K562 (cell line): ENCODE results near the gene PPFIA1. TPM values are rescaled to one million over a fixed set of nuclear protein-coding genes. Genes with fewer than 3 reads are reported as not detected.

Source experiments
- ATAC-seq: fragments of 200-7000 bp; cut with Tn5 transposase; 3 replicates; pipeline ENCODE4 v1.9.1; 2020; ENCODE audit warnings: moderate library complexity
- BruUV-seq: library from RNA; stranded (reverse); fragments of 400-500 nt; replicated peaks from 2 replicates; lab custom pipeline; 2021; lab: Mats Ljungman, UMichigan
- CTCF ChIA-PET: fragments of 300-600 bp; formaldehyde crosslinking; extraction: SDS; loops from one replicate; lab custom pipeline; 2021; ENCODE audit warnings: low intra/inter-chr PET ratio; lab: Yijun Ruan, JAX
- POLR2A ChIA-PET: fragments of 300-600, 350-650 bp; sonication (Branson Sonifier 250); formaldehyde crosslinking; extraction: SDS; loops from one replicate; lab custom pipeline; 2021; ENCODE audit warnings: antibody characterized with exemption, inconsistent platforms; lab: Yijun Ruan, JAX
- DNase-seq, 4 experiments: peaks; one replicate each; pipeline versions ENCODE4 v3.0.0 to v3.0.0-alpha.2; 2011 to 2018; ENCODE audit warnings: low spot score in 3 of 4, mixed read lengths in 3 of 4; ENCODE audit errors: extremely low read depth in 1 of 4
- FAIRE-seq: peaks from 2 replicates; lab custom pipeline; 2011; peaks lifted over from hg19 to GRCh38; lab: Jason Lieb, UNC
- H2AFZ ChIP-seq: 2 replicates; pipeline ENCODE4 v1.6.0; 2011; ENCODE audit warnings: low read depth, low read length, control low read depth, inconsistent platforms
- H3K27ac ChIP-seq: fragments of 200-600 bp; 3 replicates; pipeline ENCODE4 v1.8.0; 2011; ENCODE audit warnings: low read depth, mild to moderate bottlenecking, control low read depth, inconsistent platforms, low read length, moderate library complexity, mixed read lengths; ENCODE audit errors: extremely low read depth
- H3K27me3 ChIP-seq, 2 experiments: fragments of 300-600 bp in 1 of 2; 2 replicates in 1 of 2; 3 replicates in 1 of 2; pipeline versions ENCODE4 v1.6.0 to v1.8.0; 2011; ENCODE audit warnings: inconsistent platforms in 2 of 2, low read length in 2 of 2, mild to moderate bottlenecking in 1 of 2, mixed read lengths in 1 of 2, moderate library complexity in 1 of 2; ENCODE audit not compliant: control insufficient read depth in 2 of 2, insufficient read depth in 2 of 2
- H3K36me3 ChIP-seq: fragments of 300-600 bp; 3 replicates; pipeline ENCODE4 v1.8.0; 2011; ENCODE audit warnings: mild to moderate bottlenecking, low read length, inconsistent platforms; ENCODE audit not compliant: control insufficient read depth, insufficient read depth
- H3K4me1 ChIP-seq, 2 experiments: fragments of 200-600 bp in 1 of 2; replicated peaks in 1 of 2; 2 replicates in 1 of 2; 3 replicates in 1 of 2; pipeline versions ENCODE4 v1.5.1 to v1.8.0; 2011; ENCODE audit warnings: inconsistent platforms in 2 of 2, low read length in 2 of 2, mild to moderate bottlenecking in 1 of 2, mixed read lengths in 1 of 2, moderate library complexity in 1 of 2; ENCODE audit not compliant: control insufficient read depth in 2 of 2, insufficient read depth in 2 of 2
- H3K4me2 ChIP-seq: 2 replicates; pipeline ENCODE4 v1.6.1; 2011; ENCODE audit warnings: low read length, control low read depth, inconsistent platforms, mixed read lengths; ENCODE audit not compliant: insufficient read depth
- H3K4me3 ChIP-seq: fragments of 200-600 bp; sonication (generic), shearing (Covaris generic); 2 replicates; pipeline ENCODE4 v1.5.1; 2016; ENCODE audit warnings: control low read depth, inconsistent platforms
- H3K79me2 ChIP-seq: fragments of 200-600 bp; 3 replicates; pipeline ENCODE4 v1.8.0; 2011; ENCODE audit warnings: low read length, inconsistent platforms; ENCODE audit not compliant: control insufficient read depth, insufficient read depth
- H3K9ac ChIP-seq, 2 experiments: 2 replicates each; pipeline versions ENCODE4 v1.6.0 to v1.6.1; 2011; ENCODE audit warnings: low read depth in 2 of 2, low read length in 2 of 2, control low read depth in 1 of 2, inconsistent platforms in 1 of 2, mild to moderate bottlenecking in 1 of 2, mixed read lengths in 1 of 2; ENCODE audit not compliant: insufficient read depth in 1 of 2
- H3K9me1 ChIP-seq: one replicate; pipeline ENCODE4 v1.6.0; 2011; ENCODE audit warnings: inconsistent platforms, mild to moderate bottlenecking, low read length, moderate library complexity; ENCODE audit not compliant: control insufficient read depth, insufficient read depth
- H3K9me3 ChIP-seq: replicated peaks from 2 replicates; pipeline ENCODE4 v1.5.1; 2011; ENCODE audit warnings: low read depth, low read length, inconsistent platforms; ENCODE audit not compliant: control insufficient read depth, insufficient read depth
- H4K20me1 ChIP-seq: replicated peaks from 2 replicates; pipeline ENCODE4 v1.6.1; 2011; ENCODE audit warnings: low read length, inconsistent platforms, mixed read lengths; ENCODE audit not compliant: control insufficient read depth, insufficient read depth
- ETS2 ChIP-seq: IDR thresholded peaks from 2 replicates; pipeline ENCODE4 v1.6.1; 2016; ENCODE audit warnings: borderline replicate concordance, missing genetic modification characterization, mild to moderate bottlenecking, moderate library complexity, missing compliant biosample characterization; ENCODE audit not compliant: poor library complexity, severe bottlenecking
- FOS ChIP-seq: IDR thresholded peaks from 3 replicates; pipeline ENCODE4 v1.6.1; 2011; ENCODE audit not compliant: insufficient read length; ENCODE audit errors: extremely low read depth
- KLF10 ChIP-seq: fragments of 250-450 bp; sonication (Bioruptor Pico); IDR thresholded peaks from 2 replicates; pipeline ENCODE4 v1.6.1; 2021; ENCODE audit warnings: matching md5 sums
- NR2C2 ChIP-seq, 2 experiments: fragments of 200-800 bp in 1 of 2; sonication (Bioruptor generic) in 1 of 2; sonication (generic) in 1 of 2; formaldehyde crosslinking in 1 of 2; IDR thresholded peaks; 2 replicates each; pipeline versions ENCODE4 v1.6.1 to v1.8.0; 2016 to 2022; ENCODE audit warnings: mild to moderate bottlenecking in 1 of 2, missing compliant biosample characterization in 1 of 2, missing genetic modification characterization in 1 of 2, missing genetic modification reagents in 1 of 2
- POLR3A ChIP-seq: IDR thresholded peaks from 2 replicates; pipeline ENCODE4 v1.6.1; 2011; ENCODE audit warnings: borderline replicate concordance, mild to moderate bottlenecking, moderate library complexity; ENCODE audit not compliant: insufficient read length, insufficient read depth; ENCODE audit errors: extremely low read depth
- ZNF561 ChIP-seq: fragments of 450-650 bp; formaldehyde crosslinking; conservative IDR thresholded peaks from 2 replicates; pipeline ENCODE4 v1.4.0; 2020; ENCODE audit warnings: mild to moderate bottlenecking, moderate library complexity
- ZSCAN32 ChIP-seq: fragments of 450-650 bp; formaldehyde crosslinking; IDR thresholded peaks from 2 replicates; pipeline ENCODE4 v1.4.0; 2020; ENCODE audit warnings: mild to moderate bottlenecking, moderate library complexity
- WGBS: fragments of 100-300 bp; shearing (Covaris generic); methylation state at CpG from one replicate; pipeline ENCODE4 v1.1.6; 2016; ENCODE audit warnings: low coverage, mixed read lengths; ENCODE audit not compliant: insufficient coverage; ENCODE audit errors: missing lambda C conversion rate; 5-methylcytosine and 5-hydroxymethylcytosine counted together
- in situ Hi-C: fragments of 300-500 bp; cut with MboI; formaldehyde crosslinking; loops from 4 replicates; pipeline ENCODE4 v1.15.0; 2018; ENCODE audit warnings: inconsistent platforms, mixed read lengths
- intact Hi-C: fragments of 100-400 bp; cut with micrococcal nuclease; formaldehyde crosslinking; loops from 2 replicates; pipeline ENCODE4 v1.14.2; 2022
- polyA plus RNA-seq, 8 experiments: library from polyadenylated mRNA; depleted of rRNA in 4 of 8; stranded (reverse) in 5 of 8; unstranded in 3 of 8; fragments of >200 nt; fragmentation: Nextera tagmentation in 2 of 8; fragmentation: Illumina TruSeq in 1 of 8; extraction: Ambion mirVana in 2 of 8; extraction: Trizol in 1 of 8; gene quantifications; 2 replicates each; pipeline versions ENCODE4 v1.2.1 to v1.2.3, GENCODE V29; 2011 to 2014; ENCODE audit warnings: inconsistent platforms in 1 of 8, missing spikeins in 1 of 8
- total RNA-seq, 7 experiments: library from RNA; depleted of rRNA in 6 of 7; stranded (reverse); fragments of >200 nt in 6 of 7; fragmentation: Illumina TruSeq in 2 of 7; extraction: Trizol in 2 of 7; gene quantifications; 2 replicates each; pipeline versions ENCODE4 v1.2.1 to v1.2.3, GENCODE V29; 2011 to 2021; ENCODE audit warnings: low replicate concordance in 1 of 7
- TF ChIP-seq, protein P1 (sequence below): fragments of 450-650 bp; formaldehyde crosslinking; IDR thresholded peaks from 2 replicates; pipeline ENCODE4 v1.4.0; 2020; ENCODE audit warnings: mild to moderate bottlenecking, moderate library complexity
- TF ChIP-seq, protein P2 (sequence below): fragments of 450-650 bp; IDR thresholded peaks from 2 replicates; pipeline ENCODE4 v1.6.1; 2018; ENCODE audit warnings: mild to moderate bottlenecking, low read depth; ENCODE audit not compliant: partially characterized antibody
- TF ChIP-seq, protein P3 (sequence below): sonication (generic); formaldehyde crosslinking; IDR thresholded peaks from 2 replicates; pipeline ENCODE4 v1.8.0; 2023; ENCODE audit warnings: mild to moderate bottlenecking, missing genetic modification reagents

The PPFIA1 gene
- total and polyA plus RNA-seq, 9 of the 15 experiments (the other 6 are each of a cell fraction or from before 2014, with no cell fraction given), result 9.9 to 41.5 (median 28.5) TPM

DNA sequence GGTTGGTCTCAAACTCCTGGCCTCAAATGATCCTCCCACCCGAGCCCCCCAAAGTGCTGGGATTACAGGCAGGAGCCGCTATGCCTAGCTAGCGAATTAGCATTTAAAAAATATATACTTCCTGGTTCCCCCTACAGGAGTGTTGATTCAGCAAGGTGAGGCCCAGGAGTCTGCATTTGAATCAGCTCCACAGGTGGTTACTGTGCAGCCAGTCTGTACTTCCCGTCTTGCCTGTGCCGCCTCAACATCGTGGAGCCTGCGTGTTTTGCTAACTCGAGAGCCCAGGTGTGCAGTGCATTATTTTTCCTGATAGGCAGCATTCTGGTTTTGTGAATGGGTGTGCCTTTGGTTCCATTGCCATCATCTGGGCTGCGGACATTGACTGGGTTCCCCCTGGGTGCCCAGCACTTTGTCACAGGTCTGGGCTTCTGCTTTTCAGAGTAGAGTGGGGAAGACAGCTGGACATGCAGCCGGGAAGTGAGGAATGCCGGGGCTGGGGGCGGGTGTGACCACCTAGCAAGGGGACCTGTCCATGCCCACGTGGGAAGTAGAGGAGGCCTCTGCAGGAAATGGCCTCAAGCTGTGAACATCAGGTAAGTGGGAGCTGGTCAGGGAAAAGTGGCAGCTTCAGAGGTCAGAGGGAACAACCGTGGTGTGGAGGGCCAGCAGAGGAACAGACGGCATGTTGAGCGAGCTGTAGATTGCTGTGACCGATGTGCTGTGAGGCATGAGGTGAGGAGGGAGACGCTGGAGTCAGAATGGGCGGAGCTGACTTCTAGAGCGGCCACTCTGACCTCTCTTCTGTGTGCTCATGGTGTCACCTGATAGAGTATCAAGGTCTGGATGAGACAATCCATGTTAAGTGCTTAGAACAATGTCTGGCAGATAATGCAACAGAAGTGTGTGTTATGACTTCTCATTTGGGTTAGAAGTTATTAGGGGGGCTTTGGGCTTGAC is 42.2 kb downstream of the PPFIA1 start (continued):
- no peak for TF ChIP-seq NR2C2 (CRISPR knock-in tag; IDR thresholded peaks at IDR 0.05)
- TF ChIP-seq NR2C2 (tag; IDR thresholded peaks at IDR 0.05), result peak; percentile 73

DNA sequence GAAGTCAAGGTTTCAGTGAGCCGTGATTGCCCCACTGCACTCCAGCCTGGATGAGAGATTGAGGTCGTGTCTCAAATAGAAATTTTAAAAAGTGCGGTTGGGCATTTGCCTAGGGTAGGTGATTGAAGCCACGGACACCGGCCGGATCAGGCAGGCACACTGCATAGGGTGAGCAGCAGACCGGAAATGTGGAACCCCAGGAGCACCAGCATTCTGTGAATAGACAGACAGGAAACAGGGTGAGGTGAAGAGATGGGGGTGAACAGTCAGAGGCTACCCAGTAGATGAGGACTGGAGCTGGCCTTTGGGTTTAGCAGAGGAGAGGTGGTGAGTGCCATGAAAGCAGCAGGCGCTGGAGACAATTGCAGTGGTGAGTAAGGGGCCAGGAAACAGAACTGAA is 43.5 kb downstream of the PPFIA1 start:
- peaks cover 34% of the 10 kb centered on the region for H3K79me2 ChIP-seq
- no peaks in the 10 kb centered on the region; the same call in none of the 2 replicates for H4K20me1 ChIP-seq
- H3K9me3 ChIP-seq, result no peaks in the 10 kb centered on the region
- CTCF ChIA-PET, result no interaction called here
- peaks cover 17 to 22% of the 10 kb centered on the region in 2 experiments for H3K4me1 ChIP-seq
- no peak overlapping the region for H3K4me2 ChIP-seq
- BruUV-seq, result no TSS peak
- WGBS, result 83% methylated on average over 8 of the region's 8 CpGs
- POLR2A ChIA-PET, result interaction anchor here (1.5 to 1.7 kb wide), 3 partner anchors 9 to 13 kb away, joined by 4 to 5 read pairs (median 4); no protein-coding TSS in a partner anchor
- H3K36me3 ChIP-seq, result peaks cover 31% of the 10 kb centered on the region; the same call in 2 of the 3 replicates
- ATAC-seq (no peak), DNase-seq (no peak), FAIRE-seq (no peak)
- intact Hi-C loops (no loop called here), in situ Hi-C loops (no loop called here)
- peak overlapping the region in 1 of 2 experiments; percentile 59; a peak in 2 of 4 replicates for H3K9ac ChIP-seq
- no peaks in the 10 kb centered on the region for H3K27me3 ChIP-seq
- H3K4me3 ChIP-seq, result no peak overlapping the region
- no peaks in the 10 kb centered on the region for H3K9me1 ChIP-seq
- H2AFZ ChIP-seq, result no peak overlapping the region
- H3K27ac ChIP-seq, result no peak overlapping the region
- TF ChIP-seq KLF10 (no peak), ZNF561 (CRISPR knock-in tag) (no peak), ETS2 (no peak), ZSCAN32 (CRISPR knock-in tag) (no peak), POLR3A (no peak), FOS (no peak)
- TF ChIP-seq, protein P1, sequence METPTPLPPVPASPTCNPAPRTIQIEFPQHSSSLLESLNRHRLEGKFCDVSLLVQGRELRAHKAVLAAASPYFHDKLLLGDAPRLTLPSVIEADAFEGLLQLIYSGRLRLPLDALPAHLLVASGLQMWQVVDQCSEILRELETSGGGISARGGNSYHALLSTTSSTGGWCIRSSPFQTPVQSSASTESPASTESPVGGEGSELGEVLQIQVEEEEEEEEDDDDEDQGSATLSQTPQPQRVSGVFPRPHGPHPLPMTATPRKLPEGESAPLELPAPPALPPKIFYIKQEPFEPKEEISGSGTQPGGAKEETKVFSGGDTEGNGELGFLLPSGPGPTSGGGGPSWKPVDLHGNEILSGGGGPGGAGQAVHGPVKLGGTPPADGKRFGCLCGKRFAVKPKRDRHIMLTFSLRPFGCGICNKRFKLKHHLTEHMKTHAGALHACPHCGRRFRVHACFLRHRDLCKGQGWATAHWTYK (CRISPR knock-in tag), result no peak
- TF ChIP-seq, protein P2, sequence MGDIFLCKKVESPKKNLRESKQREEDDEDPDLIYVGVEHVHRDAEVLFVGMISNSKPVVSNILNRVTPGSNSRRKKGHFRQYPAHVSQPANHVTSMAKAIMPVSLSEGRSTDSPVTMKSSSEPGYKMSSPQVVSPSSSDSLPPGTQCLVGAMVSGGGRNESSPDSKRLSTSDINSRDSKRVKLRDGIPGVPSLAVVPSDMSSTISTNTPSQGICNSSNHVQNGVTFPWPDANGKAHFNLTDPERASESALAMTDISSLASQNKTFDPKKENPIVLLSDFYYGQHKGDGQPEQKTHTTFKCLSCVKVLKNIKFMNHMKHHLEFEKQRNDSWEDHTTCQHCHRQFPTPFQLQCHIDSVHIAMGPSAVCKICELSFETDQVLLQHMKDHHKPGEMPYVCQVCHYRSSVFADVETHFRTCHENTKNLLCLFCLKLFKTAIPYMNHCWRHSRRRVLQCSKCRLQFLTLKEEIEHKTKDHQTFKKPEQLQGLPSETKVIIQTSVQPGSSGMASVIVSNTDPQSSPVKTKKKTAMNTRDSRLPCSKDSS, result no peak
- TF ChIP-seq, protein P3, sequence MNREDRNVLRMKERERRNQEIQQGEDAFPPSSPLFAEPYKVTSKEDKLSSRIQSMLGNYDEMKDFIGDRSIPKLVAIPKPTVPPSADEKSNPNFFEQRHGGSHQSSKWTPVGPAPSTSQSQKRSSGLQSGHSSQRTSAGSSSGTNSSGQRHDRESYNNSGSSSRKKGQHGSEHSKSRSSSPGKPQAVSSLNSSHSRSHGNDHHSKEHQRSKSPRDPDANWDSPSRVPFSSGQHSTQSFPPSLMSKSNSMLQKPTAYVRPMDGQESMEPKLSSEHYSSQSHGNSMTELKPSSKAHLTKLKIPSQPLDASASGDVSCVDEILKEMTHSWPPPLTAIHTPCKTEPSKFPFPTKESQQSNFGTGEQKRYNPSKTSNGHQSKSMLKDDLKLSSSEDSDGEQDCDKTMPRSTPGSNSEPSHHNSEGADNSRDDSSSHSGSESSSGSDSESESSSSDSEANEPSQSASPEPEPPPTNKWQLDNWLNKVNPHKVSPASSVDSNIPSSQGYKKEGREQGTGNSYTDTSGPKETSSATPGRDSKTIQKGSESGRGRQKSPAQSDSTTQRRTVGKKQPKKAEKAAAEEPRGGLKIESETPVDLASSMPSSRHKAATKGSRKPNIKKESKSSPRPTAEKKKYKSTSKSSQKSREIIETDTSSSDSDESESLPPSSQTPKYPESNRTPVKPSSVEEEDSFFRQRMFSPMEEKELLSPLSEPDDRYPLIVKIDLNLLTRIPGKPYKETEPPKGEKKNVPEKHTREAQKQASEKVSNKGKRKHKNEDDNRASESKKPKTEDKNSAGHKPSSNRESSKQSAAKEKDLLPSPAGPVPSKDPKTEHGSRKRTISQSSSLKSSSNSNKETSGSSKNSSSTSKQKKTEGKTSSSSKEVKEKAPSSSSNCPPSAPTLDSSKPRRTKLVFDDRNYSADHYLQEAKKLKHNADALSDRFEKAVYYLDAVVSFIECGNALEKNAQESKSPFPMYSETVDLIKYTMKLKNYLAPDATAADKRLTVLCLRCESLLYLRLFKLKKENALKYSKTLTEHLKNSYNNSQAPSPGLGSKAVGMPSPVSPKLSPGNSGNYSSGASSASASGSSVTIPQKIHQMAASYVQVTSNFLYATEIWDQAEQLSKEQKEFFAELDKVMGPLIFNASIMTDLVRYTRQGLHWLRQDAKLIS (CRISPR knock-in tag), result no peak
